Neural cell (in vitro differentiated cells): ENCODE data around the gene LRBA.

Experiments
- CTCF ChIP-seq: fragments of 450-650 bp; IDR thresholded peaks from 2 replicates; pipeline ENCODE4 v1.5.1; 2014; ENCODE audit warnings: antibody characterized with exemption, mild to moderate bottlenecking, moderate library complexity; ENCODE audit not compliant: poor library complexity, severe bottlenecking
- EP300 ChIP-seq: fragments of 450-650 bp; conservative IDR thresholded peaks from 2 replicates; pipeline ENCODE4 v1.6.1; 2014; ENCODE audit warnings: antibody characterized with exemption, mild to moderate bottlenecking, moderate library complexity; ENCODE audit not compliant: poor library complexity, severe bottlenecking
- EZH2 ChIP-seq: fragments of 200-600, 300-800 bp; shearing (Covaris generic), sonication (generic); IDR thresholded peaks from 2 replicates; pipeline ENCODE4 v1.6.1; 2014; ENCODE audit warnings: antibody characterized with exemption, low read length, borderline replicate concordance, mild to moderate bottlenecking; ENCODE audit not compliant: insufficient read depth, poor library complexity, severe bottlenecking
- POLR2AphosphoS5 ChIP-seq: IDR thresholded peaks from 2 replicates; pipeline ENCODE4 v1.6.1; 2012
- RAD21 ChIP-seq: fragments of 450-650 bp; conservative IDR thresholded peaks from 2 replicates; pipeline ENCODE4 v1.6.1; 2014; ENCODE audit warnings: antibody characterized with exemption, mild to moderate bottlenecking, moderate library complexity
- REST ChIP-seq: IDR thresholded peaks from 2 replicates; pipeline ENCODE4 v1.6.1; 2012; ENCODE audit warnings: borderline replicate concordance

GRCh38 chr4:150987204-150987603, 27.9 kb downstream of the LRBA start:
- TF ChIP-seq EP300: no peak
- TF ChIP-seq CTCF: no peak
- no peak for TF ChIP-seq RAD21
- TF ChIP-seq POLR2AphosphoS5: no peak
- TF ChIP-seq EZH2: no peak
- no peak for TF ChIP-seq REST
